Measurements from ENCODE around the gene MUC5B.

GRCh38 chr11:1307163-1307870 is 84.5 kb downstream of the MUC5B start:
- TF ChIP-seq, protein P1, sequence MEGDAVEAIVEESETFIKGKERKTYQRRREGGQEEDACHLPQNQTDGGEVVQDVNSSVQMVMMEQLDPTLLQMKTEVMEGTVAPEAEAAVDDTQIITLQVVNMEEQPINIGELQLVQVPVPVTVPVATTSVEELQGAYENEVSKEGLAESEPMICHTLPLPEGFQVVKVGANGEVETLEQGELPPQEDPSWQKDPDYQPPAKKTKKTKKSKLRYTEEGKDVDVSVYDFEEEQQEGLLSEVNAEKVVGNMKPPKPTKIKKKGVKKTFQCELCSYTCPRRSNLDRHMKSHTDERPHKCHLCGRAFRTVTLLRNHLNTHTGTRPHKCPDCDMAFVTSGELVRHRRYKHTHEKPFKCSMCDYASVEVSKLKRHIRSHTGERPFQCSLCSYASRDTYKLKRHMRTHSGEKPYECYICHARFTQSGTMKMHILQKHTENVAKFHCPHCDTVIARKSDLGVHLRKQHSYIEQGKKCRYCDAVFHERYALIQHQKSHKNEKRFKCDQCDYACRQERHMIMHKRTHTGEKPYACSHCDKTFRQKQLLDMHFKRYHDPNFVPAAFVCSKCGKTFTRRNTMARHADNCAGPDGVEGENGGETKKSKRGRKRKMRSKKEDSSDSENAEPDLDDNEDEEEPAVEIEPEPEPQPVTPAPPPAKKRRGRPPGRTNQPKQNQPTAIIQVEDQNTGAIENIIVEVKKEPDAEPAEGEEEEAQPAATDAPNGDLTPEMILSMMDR (IDR thresholded peaks at IDR 0.05) = no peak
- no peak for TF ChIP-seq POLR2A (IDR thresholded peaks at IDR 0.05)
